GM03348 (cell line): ENCODE results near the gene KRT86.
A peak's percentile ranks its signal among the peaks of the same experiment; 100 is the strongest.

Source experiments
- DNase-seq: peaks from one replicate; pipeline ENCODE4 v3.0.0; 2012; ENCODE audit warnings: low spot score

Gene KRT86

DNA sequence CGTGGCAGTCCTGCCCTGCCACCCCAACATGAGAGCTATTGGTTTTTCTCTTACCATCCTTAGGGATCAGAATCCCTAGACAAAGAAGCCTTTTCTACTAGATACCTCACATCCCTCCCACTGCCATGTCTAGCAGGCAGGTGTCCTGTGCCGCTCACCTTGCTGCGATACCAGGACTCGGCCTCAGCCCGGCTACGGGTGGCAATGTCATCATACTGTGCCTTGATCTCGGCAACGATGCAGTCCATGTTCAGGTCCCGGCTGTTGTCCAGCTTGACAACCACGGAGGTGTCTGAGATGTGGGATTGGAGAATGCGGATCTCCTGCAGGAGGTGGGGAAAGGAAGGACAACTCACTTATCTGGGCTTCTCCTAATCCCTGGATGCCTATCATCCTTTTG, 42.3 kb downstream of the KRT86 start:
- no peak for DNase-seq

DNA sequence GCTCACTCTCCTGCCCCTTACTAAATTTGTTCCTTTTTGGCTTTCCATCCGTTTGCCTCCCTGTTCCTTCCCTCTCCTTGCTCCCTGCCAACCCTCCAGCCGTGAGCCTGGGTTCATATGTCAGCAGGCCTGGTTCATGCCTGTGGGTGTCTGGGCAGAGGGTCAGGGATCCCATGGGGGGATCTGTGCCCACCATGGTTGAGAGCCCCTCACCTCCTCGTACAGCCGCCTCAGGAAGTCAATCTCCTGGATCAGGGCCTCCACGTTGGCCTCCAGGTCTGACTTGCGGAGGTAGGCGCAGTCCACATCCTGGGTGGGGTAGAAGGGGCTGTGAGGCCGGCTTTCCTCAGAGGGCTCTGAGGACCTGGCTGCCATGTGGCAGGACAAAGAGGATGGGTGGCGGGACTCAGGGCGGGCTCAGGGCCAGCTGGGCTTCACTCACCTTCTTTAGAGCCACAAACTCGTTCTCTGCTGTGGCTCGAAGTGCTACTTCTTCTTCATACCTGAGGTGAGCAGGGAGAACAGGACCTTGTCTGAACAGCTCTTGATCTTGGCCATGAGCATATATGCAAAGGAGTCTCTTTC, 43.1 kb downstream of the KRT86 start:
- DNase-seq = no peak

DNA sequence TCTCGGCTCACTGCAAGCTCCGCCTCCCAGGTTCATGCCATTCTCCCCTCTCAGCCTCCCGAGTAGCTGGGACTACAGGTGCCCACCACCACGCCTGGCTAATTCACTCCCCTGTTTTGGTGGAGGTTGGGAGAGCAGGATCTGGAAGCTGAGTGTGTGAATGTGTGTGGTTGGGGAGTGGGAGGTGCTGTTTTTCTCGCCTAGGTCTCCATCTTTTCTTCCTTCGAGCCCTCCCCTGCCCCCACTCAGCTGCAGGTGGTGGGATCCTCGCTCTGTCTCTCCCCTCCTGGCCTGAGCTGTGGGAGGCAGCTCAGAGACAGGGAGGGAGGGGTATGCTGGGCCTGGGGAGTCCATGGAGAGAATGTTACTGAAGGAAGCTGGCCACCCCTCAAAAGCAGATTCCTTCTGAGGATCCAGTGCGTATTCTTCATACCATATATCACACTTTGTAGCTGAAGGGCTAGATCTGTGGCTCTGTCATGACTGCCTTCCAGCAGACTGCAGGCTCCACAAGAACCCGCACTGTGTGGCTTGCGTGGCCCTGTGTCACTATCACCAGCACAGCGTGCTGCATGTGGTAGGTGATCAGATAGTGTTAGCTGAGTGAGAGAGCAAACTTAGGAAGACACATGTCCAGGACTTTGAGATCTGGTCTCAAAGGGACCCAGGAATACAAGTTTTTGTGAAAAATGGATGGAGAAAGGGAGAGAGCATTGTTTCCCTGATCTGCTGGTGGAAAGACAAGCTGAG, 44.0 kb downstream of the KRT86 start:
- DNase-seq = no peak

DNA sequence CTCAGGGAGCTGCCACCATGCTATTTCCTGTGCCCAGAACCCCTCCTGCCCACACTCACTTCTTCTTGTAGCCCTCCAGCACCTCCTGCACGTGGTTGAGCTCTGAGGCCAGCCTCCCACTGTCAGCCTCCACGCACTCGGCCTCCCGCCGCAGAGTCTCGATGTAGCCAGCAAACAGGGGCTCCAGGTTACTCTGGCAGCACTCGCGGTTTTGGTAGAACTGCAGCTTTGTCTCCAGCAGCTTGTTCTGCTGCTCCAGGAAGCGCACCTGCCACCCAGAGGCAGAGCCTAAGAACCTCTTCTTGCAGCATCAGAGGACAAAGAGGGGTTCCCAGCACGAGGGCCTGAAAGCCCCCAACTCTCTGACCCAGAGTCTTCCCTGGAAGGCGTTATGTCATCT, 44.7 kb downstream of the KRT86 start:
- DNase-seq = no peak

DNA sequence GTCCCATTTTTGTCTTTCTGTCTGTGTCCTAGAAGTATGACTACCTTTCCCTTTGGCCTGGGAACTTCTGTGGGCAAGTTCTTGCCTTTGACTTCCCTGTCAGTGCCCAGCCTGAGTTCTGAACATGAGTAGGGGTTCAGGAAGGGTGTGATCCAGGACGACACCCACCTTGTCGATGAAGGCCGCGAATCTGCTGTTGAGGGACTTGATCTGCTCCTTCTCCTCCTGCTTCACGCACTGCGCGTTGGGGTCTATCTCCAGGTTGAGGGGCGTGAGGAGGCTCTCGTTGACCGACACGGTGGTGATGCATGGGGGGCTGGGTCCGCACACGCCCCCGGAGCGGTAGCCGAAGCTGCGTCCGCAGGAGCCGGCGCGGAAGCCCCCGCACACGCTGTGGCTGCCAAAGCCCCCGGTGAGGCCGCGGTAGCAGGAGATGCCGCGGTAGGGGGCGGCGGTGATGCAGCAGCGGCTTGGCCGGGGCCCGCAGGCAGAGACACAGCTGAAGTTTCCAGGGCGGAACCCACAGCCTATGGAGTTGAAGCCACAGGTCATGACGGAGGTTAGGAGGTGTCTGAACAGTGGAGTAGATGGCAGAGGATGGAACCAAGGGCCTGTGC, 46.4 kb downstream of the KRT86 start, which contains the start of gene KRT83:
Gene KRT83 (minus strand): TSS at position 615 of the 617 bp plus-strand sequence. CDS start 63 bp downstream, at position 552.
- no peak for DNase-seq

DNA sequence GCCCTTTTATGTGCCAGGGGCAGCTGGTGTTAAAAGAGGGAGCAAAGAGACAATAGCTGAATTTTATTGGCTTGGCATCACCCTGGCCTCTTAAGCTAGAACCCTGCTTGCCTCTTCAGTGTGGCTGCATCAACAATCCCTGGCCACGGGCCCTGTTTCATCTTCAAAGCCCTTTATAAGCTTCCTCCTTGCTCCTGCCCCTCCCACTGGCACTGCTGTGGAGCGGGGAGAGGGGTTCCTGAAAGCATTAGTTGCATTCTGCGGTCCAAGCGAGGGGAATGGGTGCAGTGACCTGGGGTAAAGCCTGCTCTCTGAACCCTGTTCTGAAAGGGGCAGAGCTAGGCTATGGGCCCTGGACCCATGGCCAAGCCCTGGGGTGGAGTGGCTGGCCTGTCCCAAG, 47.0 kb downstream of the KRT86 start:
- no peak for DNase-seq

DNA sequence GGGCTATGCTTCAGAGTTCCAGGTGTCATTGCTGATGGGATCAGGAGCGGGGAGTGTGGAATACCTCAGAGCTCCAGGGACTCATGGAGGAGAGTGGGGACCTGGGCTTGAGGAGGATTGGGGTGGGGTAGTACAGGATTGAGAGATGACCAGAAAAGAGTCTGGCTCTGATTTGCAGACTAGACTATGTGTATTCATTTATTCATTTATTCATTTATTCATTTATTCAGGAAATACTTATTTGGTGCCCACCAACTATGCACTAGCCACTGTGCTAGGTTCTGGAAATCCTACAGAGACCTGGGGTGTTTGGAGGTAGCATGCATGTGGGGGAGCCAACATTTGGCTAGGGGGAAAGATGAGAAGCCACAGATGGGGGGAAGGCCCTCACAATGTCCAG, 47.6 kb downstream of the KRT86 start:
- DNase-seq = no peak

DNA sequence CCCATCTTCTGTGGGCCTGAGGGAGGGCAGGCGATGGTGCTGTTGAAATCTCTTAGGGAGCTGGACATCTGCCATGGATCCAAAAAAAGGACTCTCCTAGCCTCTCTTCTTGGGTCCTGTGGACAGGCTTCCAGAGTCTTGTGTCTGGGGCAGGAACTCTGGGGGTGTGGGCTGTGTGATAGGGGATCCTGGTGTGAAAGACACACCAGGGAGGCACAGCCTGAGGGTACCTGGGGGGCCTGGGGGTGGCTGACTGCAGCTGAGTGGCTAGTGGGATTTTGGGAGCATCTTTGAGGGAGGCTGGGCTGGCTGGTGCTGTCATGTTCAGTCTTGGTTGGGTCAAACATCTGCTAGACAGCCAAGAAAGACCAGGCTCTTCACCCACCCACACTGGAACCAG, 48.6 kb downstream of the KRT86 start:
- no peak for DNase-seq

DNA sequence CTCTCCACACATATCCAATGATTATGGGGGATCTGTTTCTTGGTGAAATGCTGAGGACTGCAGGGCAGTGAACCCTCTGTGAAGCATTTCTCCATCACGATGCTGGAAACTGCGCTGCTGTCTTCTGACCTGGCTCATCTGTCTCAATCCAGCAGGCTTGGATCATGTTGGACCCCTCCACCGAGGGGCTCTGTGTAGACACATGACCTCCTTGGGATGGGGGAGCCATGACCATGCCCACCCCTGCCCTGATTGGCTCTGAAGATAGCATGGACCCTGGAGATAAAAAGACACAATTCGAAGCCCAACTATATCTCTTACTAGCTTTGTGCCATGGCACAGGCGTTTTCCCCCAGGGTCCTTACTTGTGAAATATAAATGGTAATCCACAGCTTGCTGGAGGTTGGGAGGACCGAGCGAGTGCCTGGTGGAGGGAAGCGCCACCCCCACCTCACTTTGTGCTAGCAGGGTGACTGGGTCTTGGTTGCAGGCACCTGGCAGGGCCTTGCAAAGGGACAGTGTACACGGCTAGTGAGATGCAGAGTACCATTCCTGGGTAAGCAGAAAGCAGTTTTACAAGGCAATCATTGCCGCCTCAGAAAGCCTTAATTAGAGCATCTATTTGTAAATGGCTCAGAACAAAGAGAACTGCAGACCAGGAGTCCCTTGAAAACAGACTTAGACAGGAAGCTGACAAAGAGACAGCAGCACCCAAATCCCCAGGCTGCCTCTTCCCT, 49.1 kb downstream of the KRT86 start:
- DNase-seq = no peak

DNA sequence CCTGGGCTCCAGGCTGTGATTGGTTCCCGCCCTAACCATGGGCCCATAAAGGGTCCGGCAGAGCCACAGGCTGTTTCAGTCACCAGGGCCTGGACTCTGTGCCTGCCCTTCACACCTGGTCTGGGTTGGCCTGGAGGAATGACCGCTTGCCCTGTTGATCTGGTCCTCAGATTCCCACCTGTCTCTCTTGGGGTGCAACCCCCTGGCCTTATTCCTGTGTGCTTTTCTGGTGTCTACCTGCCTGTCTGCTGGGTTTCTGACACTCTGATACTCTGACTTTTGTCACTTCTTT, 49.7 kb downstream of the KRT86 start:
- no peak for DNase-seq

DNA sequence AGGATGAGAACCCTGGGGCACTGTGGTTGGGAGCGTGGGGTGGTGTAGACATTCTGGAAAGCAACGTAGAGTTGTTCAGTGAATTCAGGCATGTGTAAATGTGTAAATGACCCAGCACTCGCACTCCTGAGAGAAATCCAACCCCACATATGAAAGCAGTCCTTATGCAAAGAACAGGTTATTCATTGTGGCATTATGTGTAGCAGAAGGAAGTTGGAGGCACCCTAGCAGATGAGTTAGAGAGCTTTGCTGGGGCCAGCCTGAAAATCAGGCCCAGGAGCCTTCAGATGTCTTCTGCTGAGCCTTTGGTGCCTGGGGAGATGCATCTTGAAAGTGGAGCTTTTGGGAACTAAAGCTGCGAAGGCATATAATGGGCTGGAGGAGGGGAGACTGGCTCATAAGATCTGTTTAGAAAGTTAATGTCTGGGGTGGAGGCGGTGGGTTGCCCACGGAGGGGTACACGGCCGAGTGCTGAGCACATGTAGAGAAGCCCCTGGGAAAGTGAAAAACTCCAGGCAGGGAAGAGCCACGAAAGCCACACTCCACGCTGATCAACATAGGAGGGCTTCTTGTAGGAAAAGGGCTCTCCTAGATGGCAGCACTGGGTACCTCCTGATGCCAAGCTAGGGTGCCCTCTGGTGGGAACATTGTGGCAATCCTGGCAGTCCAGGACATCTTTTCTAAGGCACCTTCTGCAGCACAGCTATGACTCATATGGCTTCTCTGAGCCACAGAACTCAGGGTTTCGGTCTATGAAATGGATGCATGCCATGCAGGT, 52.8 kb downstream of the KRT86 start:
- DNase-seq = peak; percentile 95

DNA sequence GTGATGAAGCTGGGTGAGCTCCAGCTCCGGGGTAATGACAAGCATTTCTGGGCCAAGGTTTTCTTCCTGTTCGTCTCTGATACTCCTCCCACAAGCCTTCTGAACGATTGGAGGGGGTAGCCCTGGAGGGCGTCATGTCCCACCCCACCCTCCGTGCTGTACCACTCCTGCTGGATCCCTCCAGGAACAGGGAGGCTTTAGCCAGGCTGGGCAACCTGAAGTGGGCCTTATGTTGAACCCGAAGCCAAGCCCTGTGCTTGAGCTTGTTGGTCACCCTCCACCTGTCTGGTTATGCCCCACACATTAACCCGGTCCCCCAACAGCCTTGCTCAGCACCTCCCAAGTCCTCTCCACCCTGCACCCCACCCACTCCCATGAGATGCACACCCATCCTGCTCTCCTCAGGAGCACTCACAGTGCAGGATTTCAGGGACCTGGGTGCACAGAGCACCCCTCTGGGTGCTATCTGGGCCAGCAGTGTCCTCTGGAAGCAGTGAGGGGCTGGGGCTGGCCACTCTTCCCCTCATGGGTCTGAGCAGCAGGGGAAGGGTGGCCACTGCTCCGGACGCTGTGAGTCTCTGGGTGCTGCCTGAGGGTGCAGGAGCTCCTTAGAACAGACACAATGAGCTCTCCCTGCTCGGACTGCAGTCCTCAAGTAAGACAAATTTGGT, 53.5 kb downstream of the KRT86 start:
- DNase-seq = no peak

DNA sequence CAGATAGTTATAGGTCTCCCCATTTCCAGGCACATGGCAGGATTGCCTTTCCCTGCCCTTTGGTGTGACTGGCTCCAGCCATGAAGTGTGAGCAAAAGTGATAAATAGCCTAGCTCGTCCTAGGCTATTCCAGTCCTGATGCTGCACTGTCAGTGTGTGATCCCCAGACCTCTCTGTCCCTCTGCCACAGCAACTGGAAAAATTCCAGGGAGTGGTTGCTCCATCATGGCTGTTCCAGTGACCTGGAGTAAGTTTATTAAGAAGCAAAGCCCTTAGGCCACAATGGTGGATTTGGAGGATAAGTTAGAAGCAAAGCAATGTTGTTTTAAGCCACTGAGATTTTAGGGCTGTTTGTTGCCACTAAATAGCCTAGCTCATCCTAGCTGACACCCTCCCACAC, 56.6 kb downstream of the KRT86 start:
- DNase-seq = no peak

DNA sequence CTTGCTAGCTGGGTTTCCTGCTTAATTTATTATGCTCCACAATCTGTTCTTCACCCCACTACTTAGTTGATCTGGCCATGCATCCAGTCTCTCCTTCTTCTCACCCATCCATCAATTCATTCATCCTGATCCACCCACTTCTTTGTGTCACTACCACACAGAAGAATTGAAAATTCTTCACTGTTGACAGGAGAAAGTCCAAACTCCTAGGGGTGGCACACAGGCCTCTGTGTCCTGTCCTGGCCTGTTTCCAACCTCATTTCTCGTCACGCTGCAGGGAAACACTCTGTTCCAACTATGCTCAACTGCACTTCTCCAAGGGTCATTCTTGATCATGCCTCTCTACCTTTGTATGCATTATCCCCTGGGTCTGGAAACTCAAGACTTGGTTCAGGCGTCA, 57.4 kb downstream of the KRT86 start:
- no peak for DNase-seq

DNA sequence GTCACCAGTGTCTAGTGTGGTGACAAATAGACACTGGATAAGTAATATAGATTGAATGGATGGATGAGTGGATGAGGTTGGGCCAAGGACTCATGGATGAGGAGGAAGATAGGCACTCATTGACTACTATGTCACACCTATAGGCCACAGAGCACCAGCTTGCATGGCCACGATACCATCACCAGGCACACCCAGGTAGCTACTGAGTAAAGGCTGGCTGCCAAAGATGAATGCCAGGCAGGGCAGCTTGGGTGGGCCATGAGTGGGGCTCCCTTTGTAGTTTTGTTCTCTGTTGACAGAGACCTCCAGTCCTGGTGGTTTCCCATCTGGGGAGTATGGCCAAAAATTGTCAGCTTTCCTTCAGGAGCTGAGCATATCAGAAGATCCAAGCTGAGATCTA, 57.9 kb downstream of the KRT86 start:
- no peak for DNase-seq

DNA sequence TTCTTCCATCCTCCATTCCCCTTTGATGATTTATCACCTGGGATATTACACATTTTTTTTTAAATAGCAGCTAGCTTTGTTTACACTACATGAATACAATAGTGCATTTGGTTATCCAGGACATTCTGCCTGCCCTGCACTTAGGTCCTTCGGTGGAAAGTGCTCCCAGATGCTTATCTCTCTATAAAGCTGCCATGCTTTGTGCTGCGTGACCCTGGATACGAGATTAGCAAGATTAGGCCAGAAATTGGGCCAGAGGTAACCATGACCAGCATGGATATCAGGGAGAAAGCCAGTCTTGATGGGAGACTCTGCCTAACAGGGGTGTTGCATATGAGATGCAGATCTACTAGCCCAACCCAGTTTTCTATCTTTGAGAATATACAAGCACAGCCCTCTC, 58.9 kb downstream of the KRT86 start:
- DNase-seq = no peak

DNA sequence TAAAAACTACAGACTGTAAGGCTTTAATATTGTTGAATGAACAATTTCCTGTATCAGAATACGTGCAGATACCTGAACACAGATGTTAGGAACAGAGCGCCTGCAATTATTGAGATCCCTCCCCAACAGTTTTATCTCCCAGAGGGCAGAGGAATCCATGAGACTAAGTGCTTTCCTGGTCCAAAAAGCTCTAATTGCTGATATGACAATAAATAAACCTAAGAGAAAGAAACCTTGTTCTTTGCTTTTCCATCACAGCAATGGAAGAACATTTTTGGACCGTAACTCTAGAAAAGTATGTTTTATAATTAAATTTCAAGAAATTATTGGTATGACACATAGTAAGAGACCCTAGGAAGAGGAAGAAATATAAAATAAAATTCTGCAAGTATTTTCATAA, 59.7 kb downstream of the KRT86 start:
- no peak for DNase-seq

DNA sequence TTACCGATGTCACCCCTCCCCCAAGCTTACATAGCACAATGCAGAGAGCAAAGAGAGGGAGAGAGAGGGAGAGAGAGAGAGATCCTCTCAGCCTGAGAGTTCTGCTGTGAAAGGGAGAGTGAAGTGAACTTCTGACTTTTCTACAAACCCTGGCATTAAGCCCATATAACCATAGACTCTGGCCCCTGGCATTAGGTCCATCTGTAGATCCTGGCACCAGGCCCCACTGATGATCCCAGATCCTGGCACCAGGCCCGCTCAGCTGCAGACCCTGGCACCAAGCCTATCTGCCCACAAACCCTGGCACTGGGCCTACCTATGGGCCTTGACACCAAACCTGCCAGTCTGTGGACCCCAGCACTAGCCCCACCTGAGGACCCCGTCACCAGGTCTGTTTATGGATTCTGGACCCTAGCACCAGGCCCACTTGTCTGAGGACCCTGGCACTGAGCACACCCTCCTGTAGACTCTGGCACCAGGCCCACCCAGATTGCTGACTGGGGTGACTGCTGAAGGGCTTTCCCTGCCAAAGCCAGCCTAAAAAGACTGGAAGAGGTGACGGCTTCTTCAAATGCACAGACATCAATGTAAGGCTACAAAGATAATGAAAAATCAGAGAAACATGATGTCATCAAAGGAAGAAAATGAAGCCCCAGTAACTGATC, 61.3 kb downstream of the KRT86 start:
- no peak for DNase-seq

DNA sequence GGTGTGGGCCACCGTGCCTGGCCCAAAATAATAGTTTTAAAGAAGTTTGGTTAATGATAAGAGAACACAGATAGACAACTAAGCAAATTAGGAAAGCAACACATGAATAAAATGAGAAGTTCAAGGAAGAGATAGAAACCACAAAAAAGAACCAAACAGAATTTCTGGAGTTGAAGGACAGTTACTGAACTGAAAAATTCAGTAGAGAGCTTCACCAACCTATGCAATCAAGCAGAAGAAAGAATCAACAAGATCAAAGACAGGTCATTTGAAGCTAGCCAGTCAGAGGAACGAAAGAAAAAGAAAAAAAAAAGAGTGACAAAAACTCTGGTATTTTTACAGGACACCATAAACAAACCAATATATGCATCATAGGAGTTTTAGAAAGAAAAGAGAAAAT, 62.2 kb downstream of the KRT86 start:
- no peak for DNase-seq

DNA sequence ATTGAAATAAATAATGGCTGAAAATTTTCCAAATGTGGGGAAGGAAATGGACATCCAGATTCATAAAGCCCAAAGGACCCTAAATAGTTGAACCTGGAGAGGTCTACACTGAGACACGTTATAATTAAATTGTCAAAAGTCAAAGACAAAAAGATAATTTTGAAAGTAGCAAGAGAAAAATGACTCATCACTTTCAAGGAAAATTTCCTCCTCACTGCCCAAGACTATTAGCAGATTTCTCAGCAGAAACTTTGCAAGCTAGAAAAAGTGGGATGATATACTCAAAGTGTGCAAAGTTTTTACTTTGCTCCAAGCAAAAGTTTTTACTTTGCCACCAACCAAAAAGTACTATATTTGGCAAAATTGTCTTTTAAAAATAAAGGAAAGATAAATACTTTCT, 62.6 kb downstream of the KRT86 start:
- no peak for DNase-seq

DNA sequence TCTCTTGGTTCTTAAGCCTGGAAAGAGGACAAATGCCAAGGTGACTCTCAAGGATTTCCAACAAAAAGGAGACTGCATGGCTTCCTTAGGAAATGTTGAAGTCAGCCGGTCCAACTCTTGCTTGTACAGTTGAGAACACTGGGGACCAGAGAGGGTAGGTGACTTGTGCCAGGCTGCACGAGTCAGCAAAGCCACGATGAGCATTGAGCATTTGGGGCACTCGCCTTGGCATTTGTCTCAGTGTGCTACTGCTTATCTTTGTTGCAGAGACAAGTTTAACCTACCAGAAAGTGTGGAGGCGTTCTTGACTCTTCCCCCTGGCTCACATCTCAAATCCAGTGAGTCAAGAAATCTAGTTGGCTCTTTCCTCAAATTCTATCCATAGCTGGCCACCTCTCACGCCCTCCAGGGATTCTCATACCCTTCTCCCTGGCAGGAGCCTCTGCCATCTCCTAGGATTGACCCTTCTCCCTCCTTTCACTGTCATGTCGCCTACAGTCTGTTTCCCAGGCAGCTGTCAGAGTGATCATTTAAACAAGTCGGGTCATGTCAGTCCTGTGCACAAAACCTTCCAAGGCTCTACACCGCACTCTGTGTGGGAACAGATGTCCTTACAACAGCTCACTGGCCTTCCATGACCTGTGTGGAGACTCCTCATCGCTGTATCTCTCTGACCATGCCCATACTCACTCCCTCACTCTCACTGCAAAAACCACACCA, 64.0 kb downstream of the KRT86 start:
- no peak for DNase-seq
